Measurements from ENCODE around the gene GOLGA8N.

The GOLGA8N gene

GRCh38 chr15:32651229-32651837 is 58.1 kb downstream of the GOLGA8N start:
- DNase-seq = peak in 27 of 58 donors; percentile 4 to 60 (median 20)

GRCh38 chr15:32652178-32652577 is 58.9 kb downstream of the GOLGA8N start:
- DNase-seq = no peak

GRCh38 chr15:32656091-32656490 is 62.8 kb downstream of the GOLGA8N start:
- DNase-seq = no peak

- DNase-seq = no peak
Measured at GRCh38 chr15:32656496-32656895, 63.2 kb downstream of the GOLGA8N start.

Measured in anterior cingulate cortex (tissue), 58 donors.